IMR-90 (cell line): Measurements from ENCODE around the gene SYT6.

ENCODE experiments used
- CEBPB ChIP-seq: IDR thresholded peaks from 2 replicates; pipeline ENCODE4 v1.6.1; 2012; ENCODE audit warnings: low read depth, low read length, improper control_type of control experiment
- POLR2A ChIP-seq: IDR thresholded peaks from 2 replicates; pipeline ENCODE4 v1.6.1; 2012; ENCODE audit warnings: mild to moderate bottlenecking, low read depth, low read length
- RCOR1 ChIP-seq: IDR thresholded peaks from 2 replicates; pipeline ENCODE4 v1.6.1; 2012; ENCODE audit warnings: mild to moderate bottlenecking, low read length, improper control_type of control experiment; ENCODE audit not compliant: insufficient replicate concordance
- SMC3 ChIP-seq: fragments of 150-350 bp; IDR thresholded peaks from 2 replicates; pipeline ENCODE4 v1.6.1; 2016; ENCODE audit warnings: low read depth, mild to moderate bottlenecking, antibody characterized with exemption, low read length, moderate library complexity
- TF ChIP-seq, protein P1 (sequence below): conservative IDR thresholded peaks from 2 replicates; pipeline ENCODE4 v1.5.1; 2012; ENCODE audit warnings: mild to moderate bottlenecking, low read depth, low read length, improper control_type of control experiment
- TF ChIP-seq, protein P2 (sequence below): fragments of 150-350 bp; IDR thresholded peaks from 2 replicates; pipeline ENCODE4 v1.6.1; 2017; ENCODE audit warnings: mild to moderate bottlenecking, antibody characterized with exemption, low read length, low read depth

DNA sequence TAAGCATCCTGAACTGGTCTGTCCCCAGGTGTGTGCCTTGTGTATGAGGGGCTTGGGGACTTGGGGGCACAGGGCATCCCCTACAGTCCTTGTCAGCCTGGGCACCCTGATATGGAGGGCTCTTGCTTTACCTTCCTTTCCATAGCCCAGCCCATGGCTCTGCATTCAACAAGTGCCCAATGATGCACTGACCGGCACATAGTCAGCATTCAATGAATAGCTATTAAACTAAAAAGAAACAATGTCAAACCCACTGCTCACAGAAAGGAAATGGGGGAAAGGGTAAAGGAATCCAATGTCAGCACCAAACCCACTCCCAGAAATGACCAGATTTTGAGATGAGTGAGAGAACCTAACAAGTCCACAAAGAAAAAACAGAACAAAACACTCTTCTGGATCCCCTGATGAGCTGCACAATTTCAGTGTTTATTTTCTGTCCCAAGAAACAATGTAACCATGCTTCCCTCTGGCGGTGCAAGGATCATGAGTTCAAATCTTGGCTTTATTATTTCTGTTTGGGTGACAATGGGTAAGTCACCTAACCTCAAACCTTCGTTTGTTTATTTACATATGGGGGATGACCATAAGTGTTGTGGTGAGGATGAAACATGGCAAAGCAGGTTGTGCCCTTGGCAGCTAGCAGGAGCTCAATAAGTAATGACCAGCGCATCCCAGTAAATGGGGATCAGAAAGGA, 22.0 kb downstream of the SYT6 start:
- TF ChIP-seq, protein P1, sequence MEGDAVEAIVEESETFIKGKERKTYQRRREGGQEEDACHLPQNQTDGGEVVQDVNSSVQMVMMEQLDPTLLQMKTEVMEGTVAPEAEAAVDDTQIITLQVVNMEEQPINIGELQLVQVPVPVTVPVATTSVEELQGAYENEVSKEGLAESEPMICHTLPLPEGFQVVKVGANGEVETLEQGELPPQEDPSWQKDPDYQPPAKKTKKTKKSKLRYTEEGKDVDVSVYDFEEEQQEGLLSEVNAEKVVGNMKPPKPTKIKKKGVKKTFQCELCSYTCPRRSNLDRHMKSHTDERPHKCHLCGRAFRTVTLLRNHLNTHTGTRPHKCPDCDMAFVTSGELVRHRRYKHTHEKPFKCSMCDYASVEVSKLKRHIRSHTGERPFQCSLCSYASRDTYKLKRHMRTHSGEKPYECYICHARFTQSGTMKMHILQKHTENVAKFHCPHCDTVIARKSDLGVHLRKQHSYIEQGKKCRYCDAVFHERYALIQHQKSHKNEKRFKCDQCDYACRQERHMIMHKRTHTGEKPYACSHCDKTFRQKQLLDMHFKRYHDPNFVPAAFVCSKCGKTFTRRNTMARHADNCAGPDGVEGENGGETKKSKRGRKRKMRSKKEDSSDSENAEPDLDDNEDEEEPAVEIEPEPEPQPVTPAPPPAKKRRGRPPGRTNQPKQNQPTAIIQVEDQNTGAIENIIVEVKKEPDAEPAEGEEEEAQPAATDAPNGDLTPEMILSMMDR = peak; percentile 20; the same call in 1 of the 2 replicates
- TF ChIP-seq, protein P2, sequence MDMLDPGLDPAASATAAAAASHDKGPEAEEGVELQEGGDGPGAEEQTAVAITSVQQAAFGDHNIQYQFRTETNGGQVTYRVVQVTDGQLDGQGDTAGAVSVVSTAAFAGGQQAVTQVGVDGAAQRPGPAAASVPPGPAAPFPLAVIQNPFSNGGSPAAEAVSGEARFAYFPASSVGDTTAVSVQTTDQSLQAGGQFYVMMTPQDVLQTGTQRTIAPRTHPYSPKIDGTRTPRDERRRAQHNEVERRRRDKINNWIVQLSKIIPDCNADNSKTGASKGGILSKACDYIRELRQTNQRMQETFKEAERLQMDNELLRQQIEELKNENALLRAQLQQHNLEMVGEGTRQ = no peak
- TF ChIP-seq SMC3 (no peak), CEBPB (no peak), RCOR1 (no peak), POLR2A (no peak)
